Hematopoietic multipotent progenitor cell treated with erythropoietin and hydrocortisone succinate and interleukin-3 and kit ligand, for 4 days (in vitro differentiated cells): Measurements from ENCODE around the gene LIMK1.
A peak's percentile ranks its signal among the peaks of the same experiment; 100 is the strongest.
"Not testable (repeated sequence)": the region's sequence is repeated elsewhere in the genome, so short reads cannot be mapped to it uniquely, and the experiment has no call there.

ENCODE experiments used
- DNase-seq: peaks from one replicate; pipeline ENCODE4 v3.0.0-alpha.2; 2015

Gene LIMK1

DNA sequence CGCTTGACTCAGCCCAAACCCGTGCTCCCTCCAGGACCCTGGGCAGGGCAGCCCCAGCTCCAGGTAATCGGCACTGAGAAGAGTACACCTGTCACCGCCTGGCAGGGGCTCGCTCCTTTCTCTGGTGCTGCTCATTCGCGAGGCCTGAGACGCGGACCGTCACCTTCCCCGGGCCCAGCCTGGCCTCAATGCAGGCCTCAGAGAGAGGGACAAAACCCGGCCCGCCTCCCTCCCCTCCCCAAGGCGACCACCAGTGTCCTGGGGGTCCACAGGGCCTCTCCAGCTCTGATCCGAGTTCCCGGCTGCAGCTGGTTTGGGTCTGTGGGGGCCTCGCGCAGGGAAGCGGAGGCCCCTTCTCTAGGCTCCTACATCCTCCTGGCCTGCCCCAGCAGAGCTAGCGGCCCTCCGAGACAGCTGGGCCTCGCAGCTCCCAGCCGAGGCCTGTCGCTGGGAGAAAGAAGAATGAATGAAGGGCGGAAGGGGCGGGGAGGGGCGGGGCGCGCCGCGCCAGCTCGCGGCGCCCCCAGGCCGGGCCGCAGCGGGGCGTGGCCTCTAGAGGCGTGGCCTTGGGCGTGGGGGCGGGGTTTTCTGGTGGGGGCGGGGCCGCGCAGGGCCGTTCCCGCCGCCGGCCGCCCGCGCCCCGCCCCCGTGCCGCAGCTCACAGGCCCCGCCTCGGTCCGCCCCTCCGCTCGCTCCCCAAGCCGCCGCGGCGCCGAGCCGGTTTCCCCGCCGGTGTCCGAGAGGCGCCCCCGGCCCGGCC, at the start of gene LIMK1:
Gene LIMK1 (plus strand): TSS at position 688 of the 760 bp plus-strand sequence. CDS start 187 bp downstream, outside the sequence.
- peak; percentile 90 for DNase-seq

DNA sequence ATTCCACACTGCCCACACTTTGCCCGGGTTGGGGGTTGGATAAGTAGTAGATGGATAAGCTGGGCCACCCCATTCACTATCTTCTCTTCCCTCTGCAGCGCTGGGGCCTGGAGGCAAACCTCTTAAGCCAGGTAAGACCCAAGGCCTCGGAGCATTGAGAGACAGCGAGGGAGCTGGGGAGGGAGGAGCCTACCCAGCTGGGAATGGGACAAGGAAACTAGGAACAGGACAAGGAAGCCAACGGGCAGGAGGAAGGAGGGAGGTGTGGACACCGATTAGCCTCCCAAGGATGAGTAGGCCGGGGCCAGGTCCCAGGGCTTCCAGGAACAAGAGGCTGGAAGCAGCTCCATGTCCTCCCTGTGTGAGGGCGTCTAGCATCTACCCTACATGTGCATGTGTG, 46.0 kb upstream of the LIMK1 start:
- no peak for DNase-seq

DNA sequence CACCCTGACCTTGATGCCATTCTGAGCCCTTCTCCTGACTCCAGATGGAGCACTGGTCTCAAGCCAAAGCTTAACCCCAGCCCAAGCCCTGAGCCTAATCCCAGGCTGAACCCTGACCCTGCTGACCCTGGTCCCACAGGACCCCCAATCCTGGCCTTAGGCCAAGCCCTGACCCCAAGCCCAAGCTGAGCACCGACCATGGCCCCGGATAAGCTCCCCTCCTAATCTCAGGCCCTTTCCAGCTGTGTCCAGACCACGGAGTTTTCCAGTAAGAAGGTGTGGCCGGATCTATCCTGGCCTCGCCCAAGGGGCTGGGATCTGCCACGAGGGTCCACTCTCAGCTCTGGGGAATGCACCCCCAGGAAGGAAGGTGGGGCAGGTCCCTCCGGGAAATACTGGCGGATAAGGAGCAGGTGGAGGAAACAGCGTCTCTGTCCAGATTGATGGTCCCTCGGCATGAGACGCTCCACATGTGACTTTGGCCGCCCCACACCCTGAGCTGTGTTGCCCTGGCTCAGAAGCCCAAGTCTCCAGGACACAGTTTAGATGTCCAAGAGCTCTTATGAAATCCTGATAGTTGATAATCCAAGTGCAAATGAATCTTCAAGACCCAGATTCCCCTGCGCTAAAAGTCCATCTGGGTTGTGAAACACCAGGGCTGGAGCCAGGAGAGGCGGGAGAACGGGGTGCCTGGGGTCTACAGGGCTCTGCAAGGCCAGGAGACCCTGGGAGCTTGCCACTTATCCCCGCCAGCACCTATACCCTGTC, 45.2 kb upstream of the LIMK1 start:
- DNase-seq = no peak

DNA sequence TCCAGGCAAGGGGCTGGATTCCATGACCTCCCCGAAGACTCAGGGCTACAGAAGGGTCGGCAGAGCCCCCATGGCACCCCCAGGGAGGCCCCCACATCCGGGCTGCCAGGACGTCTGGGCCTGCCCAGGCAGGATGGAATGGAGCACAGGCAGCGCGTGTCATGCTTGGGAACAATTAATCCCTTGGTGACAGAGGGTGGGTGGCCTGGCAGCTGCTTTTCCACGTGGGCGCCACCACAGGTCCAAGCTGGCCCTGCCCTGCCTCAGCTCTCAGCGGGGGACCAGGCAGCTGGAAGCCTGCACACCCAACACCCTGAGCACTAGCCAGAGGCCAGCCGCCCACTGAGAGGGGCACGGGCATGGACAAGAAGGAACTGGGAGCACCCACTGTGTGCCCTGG, 44.3 kb upstream of the LIMK1 start:
- no peak for DNase-seq

DNA sequence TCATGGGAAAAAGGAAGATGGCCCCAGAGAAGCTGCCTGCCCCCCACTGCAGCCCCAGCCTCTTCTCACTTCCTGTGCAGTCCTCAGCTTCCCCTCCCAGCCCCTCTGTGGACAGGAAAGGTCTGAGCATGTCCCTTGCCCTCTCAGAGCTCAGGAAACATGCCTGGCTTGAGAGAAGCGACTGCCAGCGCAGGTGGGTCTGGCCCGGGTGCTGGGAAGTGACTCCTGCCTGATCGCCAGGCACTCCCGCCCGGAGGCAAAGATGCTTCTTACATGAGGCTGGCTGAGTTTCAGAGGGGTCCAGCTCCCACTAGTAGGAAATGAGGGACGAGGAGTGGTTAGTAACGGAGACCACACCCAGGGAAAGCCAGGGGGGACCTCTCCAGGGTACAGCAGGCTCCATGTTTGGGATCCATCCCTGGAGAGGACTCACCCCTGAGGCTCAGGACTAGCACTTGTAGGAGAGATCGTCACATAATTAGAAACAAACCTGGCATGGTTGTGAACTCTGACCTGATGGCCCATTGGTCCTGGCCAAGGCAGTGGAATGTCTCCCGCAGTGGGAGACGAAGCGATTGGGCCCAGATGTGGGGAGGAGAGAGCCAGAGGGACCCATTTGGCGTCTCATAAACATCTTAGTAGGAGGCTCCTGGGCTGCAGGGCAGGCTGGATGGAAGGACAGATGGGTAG, 43.4 kb upstream of the LIMK1 start:
- no peak for DNase-seq

DNA sequence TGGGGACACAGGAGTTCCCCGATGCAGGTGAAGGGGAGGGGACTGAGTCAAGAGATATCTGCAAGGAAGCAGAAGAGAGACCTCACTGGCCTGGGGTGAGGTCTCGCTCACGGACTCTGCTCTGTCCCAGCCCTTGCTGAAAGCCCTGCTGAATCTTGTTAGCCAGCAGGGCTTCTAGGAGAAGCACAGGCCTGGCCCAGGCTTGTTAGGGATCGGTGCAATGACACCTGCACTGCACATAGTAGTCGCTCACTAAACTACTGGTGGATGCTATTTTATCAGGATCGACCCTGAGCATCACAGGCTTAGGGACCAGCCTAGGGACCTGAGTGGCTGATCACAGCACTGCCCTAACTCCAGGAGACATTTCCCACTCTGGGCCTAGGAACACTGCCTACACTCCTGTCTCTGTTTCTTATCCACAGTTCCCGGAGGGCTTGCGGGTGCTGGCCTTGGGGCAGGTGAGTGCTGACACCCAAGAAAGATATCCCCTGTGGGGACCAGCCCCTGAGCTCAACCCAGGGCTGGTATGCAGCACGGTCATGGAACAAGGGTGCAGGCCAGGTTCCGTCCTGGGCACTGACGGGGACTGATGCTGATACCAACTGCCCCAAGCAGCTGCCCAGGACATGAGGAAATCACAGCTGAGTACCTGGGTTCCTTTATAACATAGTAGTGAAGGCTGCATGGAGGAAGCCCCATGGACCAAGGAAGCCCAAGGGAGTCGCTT, 42.6 kb upstream of the LIMK1 start:
- DNase-seq = no peak

DNA sequence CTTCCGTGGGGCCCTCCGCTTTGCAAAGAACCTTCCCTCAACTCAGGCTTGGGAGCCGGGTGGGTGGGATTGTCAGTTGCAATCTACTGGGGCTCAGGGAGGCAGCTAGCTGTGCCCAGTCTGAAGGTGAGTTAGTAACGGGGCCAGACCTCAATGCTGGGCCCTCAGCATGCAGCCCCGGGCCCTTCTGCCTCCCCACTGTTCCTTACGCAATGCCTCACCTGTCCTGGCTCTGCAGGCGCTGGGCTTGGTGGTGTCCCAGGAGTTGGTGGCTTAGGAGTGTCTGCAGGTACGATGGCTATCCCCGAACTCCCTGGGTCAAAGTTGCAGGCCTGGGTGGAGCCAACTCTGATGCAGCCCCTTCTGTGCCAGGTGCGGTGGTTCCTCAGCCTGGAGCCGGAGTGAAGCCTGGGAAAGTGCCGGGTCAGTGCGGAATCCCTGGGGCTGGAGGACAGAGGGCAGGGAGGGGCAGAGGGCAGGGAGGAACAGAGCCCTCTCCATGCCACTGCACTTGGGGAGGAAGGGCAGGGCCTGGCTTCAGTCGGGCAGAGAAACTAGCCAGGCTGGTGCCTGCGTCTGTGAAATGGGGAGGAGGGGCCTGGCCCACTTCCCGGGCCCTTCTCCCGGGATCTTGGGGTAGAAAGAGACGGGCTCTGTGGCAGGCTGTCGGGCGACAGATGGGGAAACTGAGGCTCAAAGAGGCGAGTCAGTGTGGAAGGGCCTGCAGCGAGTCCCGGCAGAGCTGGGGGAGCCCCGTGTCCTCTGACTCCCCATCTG, 40.7 kb upstream of the LIMK1 start:
- no peak for DNase-seq

DNA sequence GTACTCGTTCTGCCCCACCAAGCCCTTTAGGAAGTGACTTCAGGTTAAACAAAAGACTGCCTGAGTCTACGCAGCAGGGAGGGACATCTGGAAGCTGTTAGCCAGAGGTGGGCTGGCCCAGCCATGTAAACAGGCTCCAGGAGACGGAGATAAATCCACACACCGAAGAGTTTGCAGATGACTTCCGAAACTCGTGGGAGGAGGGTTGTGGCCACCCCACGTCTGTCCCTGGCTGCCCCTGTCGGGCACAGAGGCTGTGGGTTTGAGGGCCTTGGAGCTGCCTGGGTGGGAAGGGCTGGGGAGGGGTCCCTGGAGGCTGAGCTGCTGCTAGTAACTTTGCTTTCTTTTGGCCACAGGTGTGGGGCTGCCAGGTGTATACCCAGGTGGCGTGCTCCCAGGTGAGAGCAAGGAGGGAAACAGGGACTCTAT, 40.1 kb upstream of the LIMK1 start:
- no peak for DNase-seq

DNA sequence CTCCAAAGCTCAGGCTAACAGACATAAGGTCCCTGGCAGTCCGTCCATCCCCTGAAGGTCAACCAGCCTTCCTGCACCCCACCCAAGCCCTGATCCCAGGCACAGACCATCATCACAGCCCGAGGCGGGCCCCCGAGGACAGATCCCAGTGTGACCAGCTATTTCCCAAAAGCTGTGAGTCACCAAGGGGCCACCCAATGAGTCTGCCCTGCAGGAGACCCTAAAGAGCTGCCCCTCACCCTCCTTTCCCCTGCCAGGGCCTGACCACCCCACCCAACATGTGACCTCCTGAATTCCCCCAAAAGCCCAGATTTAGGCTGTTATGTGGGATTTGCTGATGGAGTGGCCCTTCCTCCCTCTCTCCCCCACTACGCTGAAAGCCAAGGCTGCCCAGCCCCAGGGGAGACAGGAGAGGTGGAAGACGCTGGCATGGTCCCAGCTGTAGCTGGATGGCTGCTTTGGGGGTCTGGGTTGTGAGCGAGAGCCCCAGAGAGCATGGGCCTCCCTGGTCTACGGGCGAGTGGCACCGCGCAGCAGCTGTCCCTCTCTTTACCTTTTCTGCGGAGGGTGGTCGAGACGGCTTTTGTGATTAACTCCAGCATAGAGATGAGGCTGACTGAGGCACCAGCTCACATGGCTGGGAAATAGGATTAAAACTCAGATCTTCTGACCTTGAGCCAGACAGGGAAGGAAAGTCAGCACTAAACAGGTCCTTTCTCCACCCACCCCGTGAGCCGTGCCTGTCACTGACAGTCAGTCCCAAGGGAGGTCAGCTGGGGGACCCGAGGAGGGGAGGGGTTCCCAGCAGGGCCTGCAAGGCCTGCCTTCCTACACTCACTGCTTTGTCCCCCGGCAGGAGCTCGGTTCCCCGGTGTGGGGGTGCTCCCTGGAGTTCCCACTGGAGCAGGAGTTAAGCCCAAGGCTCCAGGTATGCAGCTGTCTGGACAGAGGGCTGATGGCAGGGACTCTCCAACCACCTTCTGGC, 38.9 kb upstream of the LIMK1 start:
- DNase-seq = no peak

DNA sequence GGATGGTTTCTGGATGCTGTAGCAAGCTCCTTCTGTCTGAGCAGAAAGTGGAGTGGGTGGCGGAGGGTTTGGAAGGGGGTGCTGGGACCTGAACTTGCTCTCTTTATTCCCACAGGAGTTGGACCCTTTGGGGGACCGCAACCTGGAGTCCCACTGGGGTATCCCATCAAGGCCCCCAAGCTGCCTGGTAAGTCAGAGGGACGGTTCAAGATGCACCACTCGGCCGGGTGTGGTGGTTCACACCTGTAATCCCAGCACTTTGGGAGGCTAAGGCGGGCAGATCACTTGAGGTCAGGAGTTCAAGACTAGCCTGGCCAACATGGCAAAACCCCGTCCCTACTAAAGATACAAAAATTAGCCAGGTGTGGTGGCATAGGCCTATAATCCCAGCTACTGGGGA, 37.0 kb upstream of the LIMK1 start:
- DNase-seq = not testable (repeated sequence)

DNA sequence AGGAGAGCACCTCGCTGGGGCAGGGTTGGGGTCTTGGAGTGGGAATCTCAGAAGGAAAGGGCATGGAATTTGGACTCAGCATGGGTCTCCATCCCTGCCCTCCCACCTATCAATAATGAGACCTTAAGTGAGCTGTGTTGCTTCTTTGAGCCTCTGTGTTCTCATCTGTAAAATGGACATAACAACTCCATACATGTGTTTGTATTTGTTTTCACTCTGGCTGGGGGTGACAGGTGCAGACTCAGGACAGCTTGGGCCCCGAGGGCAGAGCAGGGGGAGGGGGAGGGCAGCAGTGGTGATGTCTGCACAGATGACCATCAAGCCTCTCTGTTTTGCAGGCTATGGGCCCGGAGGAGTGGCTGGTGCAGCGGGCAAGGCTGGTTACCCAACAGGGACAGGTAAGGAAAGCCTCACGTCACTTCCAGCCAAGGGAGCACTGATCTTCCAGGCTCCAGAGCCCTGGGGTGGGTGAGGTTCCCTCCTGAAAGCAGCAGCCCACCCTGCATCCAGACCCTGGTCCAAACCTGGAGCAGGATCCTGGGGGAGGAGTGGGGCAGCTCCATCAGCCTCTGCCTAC, 35.7 kb upstream of the LIMK1 start:
- DNase-seq = no peak

DNA sequence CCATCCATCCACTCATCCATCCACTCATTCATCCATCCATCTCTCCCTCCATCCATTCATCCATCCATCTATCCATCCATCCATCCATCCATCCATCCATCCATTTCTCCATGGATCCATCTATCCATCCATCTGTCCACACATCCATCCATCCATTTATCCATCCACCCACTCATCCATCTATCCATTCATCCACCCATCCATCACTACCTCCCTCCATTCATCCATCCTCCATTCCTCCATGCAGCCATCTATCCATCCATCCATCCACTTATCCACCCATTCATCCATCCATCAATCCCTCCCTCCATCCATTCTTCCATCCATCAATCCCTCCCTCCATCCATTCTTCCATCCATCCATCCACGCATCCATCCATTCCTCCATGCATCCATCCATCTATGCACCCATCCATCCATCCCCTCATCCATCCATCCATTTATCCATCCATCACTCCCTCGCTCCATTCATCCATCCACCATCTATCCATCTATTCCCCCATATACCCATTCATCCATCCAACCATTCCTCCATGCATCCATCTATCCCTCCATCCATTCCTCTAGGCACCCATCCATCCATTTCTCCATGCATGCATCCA, 34.5 kb upstream of the LIMK1 start:
- no peak for DNase-seq

DNA sequence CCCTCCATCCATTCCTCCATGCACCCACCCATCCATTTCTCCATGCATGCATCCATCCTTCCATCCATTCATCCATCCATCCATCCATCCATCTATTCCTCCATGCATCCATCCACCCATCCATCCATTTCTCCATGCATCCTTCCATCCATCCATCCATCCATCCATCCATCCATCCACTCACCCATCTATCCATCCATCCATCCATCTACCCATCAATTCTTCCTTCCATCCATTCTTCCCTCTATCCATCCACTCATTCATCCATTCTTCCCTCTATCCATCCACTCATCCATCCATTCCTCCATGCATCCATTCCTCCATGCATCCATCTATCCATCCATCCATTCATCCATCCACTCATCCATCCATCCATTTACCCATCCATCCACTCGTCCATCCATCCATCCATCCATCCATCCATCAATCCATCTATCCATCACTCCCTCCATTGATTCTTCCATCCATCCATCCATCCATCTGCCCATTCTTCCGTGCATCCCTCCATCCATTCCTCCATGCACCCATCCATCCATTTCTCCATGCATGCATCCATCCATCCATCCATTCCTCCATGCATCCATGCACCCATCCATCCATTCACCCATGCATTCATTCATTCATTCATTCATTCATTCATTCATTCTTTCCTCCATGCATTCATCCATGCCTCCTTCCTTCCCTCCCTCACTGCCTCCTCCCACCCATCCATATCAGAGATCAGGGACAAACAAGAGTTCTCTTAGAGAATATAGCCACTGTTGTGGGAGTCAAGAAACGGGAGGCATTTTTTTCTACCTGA, 33.4 kb upstream of the LIMK1 start:
- no peak for DNase-seq

DNA sequence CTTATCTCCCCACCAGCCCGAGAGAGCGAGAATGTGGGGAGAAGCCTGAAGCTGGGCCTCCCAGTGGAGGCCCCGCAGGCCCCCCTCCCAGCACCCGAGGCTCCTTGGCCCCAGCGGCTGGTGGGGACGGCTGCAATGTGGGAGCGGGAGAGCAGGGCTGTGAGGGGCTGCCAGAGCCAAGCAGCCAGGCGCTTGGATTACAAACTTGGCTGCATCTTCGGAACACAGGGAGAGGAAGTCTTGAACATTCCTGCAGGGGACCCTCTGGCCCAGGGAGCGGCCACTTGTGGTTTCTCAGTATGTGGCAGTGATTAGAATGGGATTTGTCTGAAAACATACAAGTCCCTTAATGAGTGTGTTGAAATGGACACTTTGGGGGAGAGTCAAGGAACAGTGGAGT, 32.4 kb upstream of the LIMK1 start:
- DNase-seq = no peak

DNA sequence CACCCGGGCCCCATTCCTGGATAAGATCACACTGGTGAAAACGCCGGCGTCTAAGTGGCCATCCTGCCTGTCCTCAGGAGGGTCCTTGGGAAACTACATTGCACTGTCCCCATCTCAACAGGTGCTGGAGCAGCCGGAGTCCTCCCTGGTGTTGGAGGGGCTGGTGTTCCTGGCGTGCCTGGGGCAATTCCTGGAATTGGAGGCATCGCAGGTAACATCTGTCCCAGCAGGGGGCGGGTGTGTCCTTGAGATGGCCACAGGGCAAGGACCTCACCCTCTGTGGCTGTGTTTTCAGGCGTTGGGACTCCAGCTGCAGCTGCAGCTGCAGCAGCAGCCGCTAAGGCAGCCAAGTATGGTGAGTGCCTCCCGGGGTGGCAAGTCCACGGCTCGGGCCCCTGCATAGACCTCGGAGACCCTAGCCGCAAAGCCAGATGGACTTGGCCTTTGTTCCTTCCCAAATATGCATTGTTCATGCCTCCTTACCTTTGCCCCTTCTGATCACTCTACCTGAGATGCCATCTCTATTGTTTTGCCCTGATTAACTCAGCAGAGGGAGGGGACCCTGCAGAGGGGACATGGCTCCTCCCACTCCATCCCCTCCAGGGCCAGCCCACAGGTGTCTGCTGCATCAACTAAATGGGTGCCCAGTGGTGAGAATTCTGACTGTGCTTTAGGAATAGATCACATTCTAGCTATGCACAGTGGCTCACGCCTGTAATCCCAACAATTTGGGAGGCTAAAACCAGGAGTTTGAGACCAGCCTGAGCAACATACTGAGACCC, 31.8 kb upstream of the LIMK1 start:
- DNase-seq = peak; percentile 54

DNA sequence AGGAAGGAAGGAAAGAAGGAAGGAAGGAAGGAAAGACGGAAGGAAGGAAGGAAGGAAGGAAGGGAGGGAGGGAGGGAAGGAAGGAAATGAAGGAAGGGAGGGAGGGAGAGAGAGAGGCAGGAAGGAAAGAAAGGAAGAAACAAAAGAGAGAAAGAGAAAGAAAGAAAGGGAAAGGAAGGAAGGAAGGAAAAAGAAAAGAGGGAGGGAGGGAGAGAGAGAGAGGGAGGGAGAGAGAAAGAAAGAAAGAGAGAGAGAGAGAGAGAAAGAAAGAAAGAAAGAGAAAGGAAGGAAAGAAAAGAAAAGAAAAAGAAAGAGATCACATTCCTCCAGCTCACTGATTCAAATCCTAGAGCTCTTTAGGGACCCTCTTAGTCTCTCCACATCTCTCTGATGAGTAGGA, 31.0 kb upstream of the LIMK1 start:
- no peak for DNase-seq

DNA sequence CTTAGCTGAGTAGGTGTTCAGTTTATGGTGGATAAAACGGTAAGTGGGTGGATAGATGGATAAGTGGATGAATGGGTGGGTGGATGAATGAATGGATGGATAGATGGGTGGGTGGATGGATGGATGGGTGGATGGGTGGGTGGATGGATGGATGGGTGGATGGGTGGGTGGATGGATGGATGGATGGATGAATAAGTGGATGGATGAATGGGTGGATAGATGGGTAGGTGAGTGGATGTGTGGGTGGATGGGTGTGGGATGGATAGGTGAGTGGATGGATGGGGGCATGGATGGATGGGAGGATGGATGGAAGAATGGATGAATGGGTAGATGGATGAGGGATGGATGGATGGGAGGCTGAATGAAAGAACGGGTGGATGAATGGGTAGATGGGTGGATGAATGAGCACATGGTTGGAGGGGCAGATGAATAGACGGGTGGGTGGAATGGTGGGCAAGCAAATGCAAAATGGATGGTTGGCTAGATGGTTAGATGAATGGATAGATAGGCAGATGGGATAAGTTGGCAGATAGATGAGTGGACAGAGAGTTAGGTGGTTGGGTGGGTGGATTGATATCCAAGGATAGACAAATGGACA, 29.9 kb upstream of the LIMK1 start:
- no peak for DNase-seq
